ENCODE results near the gene CEP112. TPM values are rescaled to one million over a fixed set of nuclear protein-coding genes. Genes with fewer than 3 reads are reported as not detected.

The CEP112 gene
- total RNA-seq, 4 donors from 2014 or later: 18.9 to 51.8 (median 29.6) TPM

GRCh38 chr17:65856865-65857264 lies 335.1 kb downstream of the CEP112 start:
- no peak for TF ChIP-seq CTCF (IDR thresholded peaks at IDR 0.05; ENCODE audit: low read depth)

- TF ChIP-seq CTCF (IDR thresholded peaks at IDR 0.05; ENCODE audit: low read depth): no peak
Observed at GRCh38 chr17:65855675-65856074, 336.3 kb downstream of the CEP112 start.

GRCh38 chr17:65855245-65855644 lies 336.7 kb downstream of the CEP112 start:
- no peak for TF ChIP-seq CTCF (IDR thresholded peaks at IDR 0.05; ENCODE audit: low read depth)

GRCh38 chr17:65853816-65854215 lies 338.1 kb downstream of the CEP112 start:
- no peak for TF ChIP-seq CTCF (IDR thresholded peaks at IDR 0.05; ENCODE audit: low read depth)

- TF ChIP-seq CTCF (IDR thresholded peaks at IDR 0.05; ENCODE audit: low read depth): no peak
Observed at GRCh38 chr17:65852911-65853310, 339.0 kb downstream of the CEP112 start.

GRCh38 chr17:65851965-65852736 lies 339.8 kb downstream of the CEP112 start:
- no peak for TF ChIP-seq CTCF (IDR thresholded peaks at IDR 0.05; ENCODE audit: low read depth)

- no peak for TF ChIP-seq CTCF (IDR thresholded peaks at IDR 0.05; ENCODE audit: low read depth)
Observed at GRCh38 chr17:65850486-65850885, 341.4 kb downstream of the CEP112 start.
